Stomach (tissue), 9 donors: ENCODE results near the gene DNAI7. TPM values are rescaled to one million over a fixed set of nuclear protein-coding genes. Genes with fewer than 3 reads are reported as not detected.

ENCODE experiments used
- DNase-seq, 2 donors: peaks; one replicate each; pipeline versions ENCODE4 v3.0.0 to v3.0.0-alpha.2; 2013 to 2019
- H3K27ac ChIP-seq, 5 donors: fragments of 200-600 bp in 4 of 5; sonication (generic) in 4 of 5; one replicate each; pipeline ENCODE4 v1.5.1; 2013 to 2019; ENCODE audit warnings: mild to moderate bottlenecking in 1 of 5, moderate library complexity in 1 of 5
- H3K27me3 ChIP-seq, 3 donors: fragments of 200-600 bp; sonication (generic); one replicate each; pipeline ENCODE4 v1.5.1; 2017 to 2019; ENCODE audit warnings: mixed run types in 1 of 3
- H3K36me3 ChIP-seq, 4 donors: fragments of 200-600 bp; sonication (generic); 1 replicate in 3 of 4; 2 replicates in 1 of 4; pipeline ENCODE4 v1.5.1; 2016 to 2019
- H3K4me1 ChIP-seq, 4 donors: fragments of 200-600 bp; sonication (generic); one replicate each; pipeline ENCODE4 v1.5.1; 2016 to 2019
- H3K4me3 ChIP-seq, 4 donors: fragments of 200-600 bp; sonication (generic) in 3 of 4; one replicate each; pipeline ENCODE4 v1.5.1; 2016 to 2019; ENCODE audit warnings: mild to moderate bottlenecking in 1 of 4
- H3K9me3 ChIP-seq, 4 donors: fragments of 200-600 bp; sonication (generic); one replicate each; pipeline ENCODE4 v1.5.1; 2016 to 2019
- EP300 ChIP-seq: sonication (generic); formaldehyde crosslinking; IDR thresholded peaks from one replicate; pipeline ENCODE4 v1.6.1; 2017; ENCODE audit warnings: antibody characterized with exemption
- POLR2A ChIP-seq, 4 donors: fragments of 450-650 bp; IDR thresholded peaks; one replicate each; pipeline ENCODE4 v1.6.1; 2016; ENCODE audit warnings: antibody characterized with exemption in 4 of 4, control low read depth in 2 of 4, mild to moderate bottlenecking in 1 of 4, moderate library complexity in 1 of 4
- POLR2AphosphoS5 ChIP-seq, 3 donors: sonication (generic); formaldehyde crosslinking; IDR thresholded peaks; one replicate each; pipeline ENCODE4 v1.6.1; 2016; ENCODE audit warnings: antibody characterized with exemption in 3 of 3
- whole genome bisulfite sequencing, 5 donors: extraction: QIAGEN DNeasy Blood & Tissue Kit in 3 of 5; methylation state at CpG; one replicate each; pipeline versions ENCODE4 v1.1.5 to v1.1.7; 2013 to 2018; 5-methylcytosine and 5-hydroxymethylcytosine counted together
- intact Hi-C: fragments of 100-400 bp; cut with DNase I; formaldehyde crosslinking; loops from one replicate; pipeline ENCODE4 v1.15.1; 2023; ENCODE audit warnings: low total_unique reads
- polyA plus RNA-seq, 3 donors: library from polyadenylated mRNA; stranded (reverse); fragments of 200-250 nt; gene quantifications; one replicate each; pipeline ENCODE4 v1.2.3, GENCODE V29; 2013
- total RNA-seq, 5 donors: library from RNA; depleted of rRNA; stranded (reverse); fragments of >200 nt; gene quantifications; one replicate each; pipeline versions ENCODE4 v1.1.0 to v1.2.3, GENCODE V29; 2014 to 2016
- TF ChIP-seq, protein P1 (sequence below), 7 experiments: fragments of 450-650 bp in 4 of 7; fragments of 200-600 bp in 3 of 7; sonication (generic) in 3 of 7; IDR thresholded peaks; one replicate each; pipeline ENCODE4 v1.5.1; 2016 to 2019; ENCODE audit warnings: antibody characterized with exemption in 7 of 7, control low read depth in 2 of 7, mild to moderate bottlenecking in 1 of 7
- donor health status: healthy with polysubstance abuse.
- donor health status: Bipolar disorder and iron deficiency.
- donor health status: healthy.

The DNAI7 gene
- total and polyA plus RNA-seq, 8 donors = 0.05 to 2.2 (median 0.37) TPM; not detected in 3

DNA sequence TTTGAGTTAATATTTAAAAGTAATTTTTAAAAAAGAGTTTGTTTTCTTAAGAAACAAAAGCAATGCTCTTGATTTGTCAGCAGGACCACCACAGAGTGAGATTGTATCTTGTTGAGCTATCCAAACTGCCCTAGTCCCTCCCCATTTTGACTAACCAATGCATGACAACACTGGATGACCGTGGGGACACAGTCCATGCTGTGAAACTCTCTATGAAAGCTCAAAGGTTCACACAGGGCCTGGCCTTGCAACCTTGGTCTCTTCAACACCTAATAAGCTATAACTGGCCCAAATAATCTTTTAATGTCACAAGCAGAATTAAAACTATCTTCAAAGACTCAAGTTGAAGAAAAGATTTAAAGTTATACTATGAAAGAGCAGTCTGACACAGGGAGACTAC lies 13.6 kb upstream of the DNAI7 start:
- Histone ChIP-seq H3K4me3 (no peak overlapping the region), H3K36me3 (peaks cover 0 to 58% (median 45%) of the 10 kb centered on the region in 4 donors), H3K27me3 (no peaks in the 10 kb centered on the region), H3K27ac (no peak overlapping the region), H3K9me3 (no peaks in the 10 kb centered on the region), H3K4me1 (peaks cover 0 to 10% (median 0%) of the 10 kb centered on the region in 4 donors)
- 81 to 95% (median 88%) methylated on average over 1 of the region's 1 CpG for WGBS, 5 donors
- intact Hi-C loops = no loop called here
- no peak for DNase-seq
- TF ChIP-seq POLR2A (IDR thresholded peaks at IDR 0.05) (no peak), EP300 (no peak), POLR2AphosphoS5 (IDR thresholded peaks at IDR 0.05) (no peak)
- TF ChIP-seq, protein P1, sequence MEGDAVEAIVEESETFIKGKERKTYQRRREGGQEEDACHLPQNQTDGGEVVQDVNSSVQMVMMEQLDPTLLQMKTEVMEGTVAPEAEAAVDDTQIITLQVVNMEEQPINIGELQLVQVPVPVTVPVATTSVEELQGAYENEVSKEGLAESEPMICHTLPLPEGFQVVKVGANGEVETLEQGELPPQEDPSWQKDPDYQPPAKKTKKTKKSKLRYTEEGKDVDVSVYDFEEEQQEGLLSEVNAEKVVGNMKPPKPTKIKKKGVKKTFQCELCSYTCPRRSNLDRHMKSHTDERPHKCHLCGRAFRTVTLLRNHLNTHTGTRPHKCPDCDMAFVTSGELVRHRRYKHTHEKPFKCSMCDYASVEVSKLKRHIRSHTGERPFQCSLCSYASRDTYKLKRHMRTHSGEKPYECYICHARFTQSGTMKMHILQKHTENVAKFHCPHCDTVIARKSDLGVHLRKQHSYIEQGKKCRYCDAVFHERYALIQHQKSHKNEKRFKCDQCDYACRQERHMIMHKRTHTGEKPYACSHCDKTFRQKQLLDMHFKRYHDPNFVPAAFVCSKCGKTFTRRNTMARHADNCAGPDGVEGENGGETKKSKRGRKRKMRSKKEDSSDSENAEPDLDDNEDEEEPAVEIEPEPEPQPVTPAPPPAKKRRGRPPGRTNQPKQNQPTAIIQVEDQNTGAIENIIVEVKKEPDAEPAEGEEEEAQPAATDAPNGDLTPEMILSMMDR (IDR thresholded peaks at IDR 0.05) = no peak

DNA sequence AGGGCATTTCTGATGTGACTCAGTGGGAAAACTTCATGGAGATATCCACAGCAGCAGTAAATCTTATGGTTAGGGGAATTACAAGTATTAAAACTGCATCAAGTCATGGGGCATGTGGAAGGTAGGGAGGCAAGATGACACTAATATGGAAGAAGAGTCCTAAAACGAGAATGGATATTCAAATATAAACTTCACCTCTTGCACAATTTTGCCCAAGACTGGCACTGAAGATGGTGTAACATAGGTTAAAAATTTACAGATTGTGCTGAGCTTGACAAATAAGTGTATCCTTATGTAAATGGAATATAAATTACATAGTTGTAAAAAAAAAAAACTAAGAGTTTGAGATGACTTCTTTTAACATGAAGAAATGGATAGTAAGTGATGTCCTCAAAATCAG lies 12.9 kb upstream of the DNAI7 start:
- TF ChIP-seq POLR2A (IDR thresholded peaks at IDR 0.05) = no peak
- TF ChIP-seq EP300 = no peak
- TF ChIP-seq, protein P1 (IDR thresholded peaks at IDR 0.05) = no peak
- no peak for TF ChIP-seq POLR2AphosphoS5 (IDR thresholded peaks at IDR 0.05)
- H3K4me1 ChIP-seq = peaks cover 0 to 10% (median 0%) of the 10 kb centered on the region in 4 donors
- intact Hi-C loops = no loop called here

DNA sequence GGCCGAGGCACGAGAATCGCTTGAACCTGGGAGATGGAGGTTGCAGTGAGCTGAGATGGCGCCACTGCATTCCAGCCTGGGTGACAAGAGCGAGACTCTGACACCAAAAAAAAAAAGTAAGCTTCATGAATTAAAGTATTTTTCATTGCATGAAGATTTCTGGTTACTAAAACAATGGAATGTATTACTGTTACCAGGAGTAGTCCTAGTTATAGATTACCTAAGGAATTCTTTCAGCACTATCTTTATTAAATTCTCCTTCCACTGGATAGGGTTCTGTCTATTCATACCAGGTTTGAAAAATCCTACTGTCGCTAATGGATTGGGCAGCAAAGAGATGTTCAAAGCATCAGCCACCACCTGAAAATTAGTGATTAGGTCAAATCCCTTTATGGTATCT lies 12.5 kb upstream of the DNAI7 start:
- Histone ChIP-seq H3K4me3 (no peak overlapping the region), H3K9me3 (no peaks in the 10 kb centered on the region), H3K4me1 (peaks cover 0 to 10% (median 0%) of the 10 kb centered on the region in 4 donors), H3K27ac (no peak overlapping the region), H3K27me3 (no peaks in the 10 kb centered on the region), H3K36me3 (peaks cover 0 to 67% (median 43%) of the 10 kb centered on the region in 4 donors)
- 97 to 100% (median 99%) methylated on average over 6 of the region's 6 CpGs for WGBS, 5 donors
- intact Hi-C loops = no loop called here
- no peak for DNase-seq
- TF ChIP-seq POLR2AphosphoS5 (IDR thresholded peaks at IDR 0.05) = no peak
- TF ChIP-seq POLR2A (IDR thresholded peaks at IDR 0.05) = no peak
- TF ChIP-seq EP300 = no peak
- TF ChIP-seq, protein P1 (IDR thresholded peaks at IDR 0.05) = no peak

More for the DNA sequence above, 12.9 kb upstream of the DNAI7 start:
- DNase-seq = no peak
- H3K27me3 ChIP-seq = no peaks in the 10 kb centered on the region
- H3K27ac ChIP-seq = no peak overlapping the region
- no peak overlapping the region for H3K4me3 ChIP-seq
- WGBS, 5 donors = 70 to 100% (median 80%) methylated on average over 1 of the region's 1 CpG
- H3K36me3 ChIP-seq = peaks cover 0 to 63% (median 44%) of the 10 kb centered on the region in 4 donors
- H3K9me3 ChIP-seq = no peaks in the 10 kb centered on the region

DNA sequence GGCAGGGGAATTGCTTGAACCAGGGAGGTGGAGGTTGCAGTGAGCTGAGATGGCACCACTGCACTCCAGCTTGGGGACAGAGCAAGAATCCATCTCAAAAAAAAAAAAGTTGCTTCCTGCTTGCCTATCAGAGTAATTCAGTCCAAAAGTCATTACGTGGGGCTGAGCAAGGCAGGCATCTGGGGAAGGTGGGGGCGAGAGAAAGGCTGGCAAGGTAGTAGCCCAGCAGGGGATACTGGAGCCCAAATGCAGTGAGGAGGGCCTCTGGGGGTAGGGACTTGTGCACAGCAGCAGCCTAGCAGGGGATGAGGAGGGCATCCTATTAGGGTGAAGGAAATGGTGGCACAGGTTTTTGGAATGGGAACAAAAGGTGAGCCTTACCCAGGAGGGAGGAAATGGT lies 7.2 kb upstream of the DNAI7 start:
- Histone ChIP-seq H3K27ac (no peak overlapping the region), H3K9me3 (no peaks in the 10 kb centered on the region), H3K36me3 (peaks cover 0 to 32% (median 17%) of the 10 kb centered on the region in 4 donors), H3K4me3 (no peak overlapping the region), H3K27me3 (no peaks in the 10 kb centered on the region), H3K4me1 (peaks cover 0 to 11% (median 0%) of the 10 kb centered on the region in 4 donors)
- TF ChIP-seq POLR2A (IDR thresholded peaks at IDR 0.05) = no peak
- TF ChIP-seq POLR2AphosphoS5 (IDR thresholded peaks at IDR 0.05) = no peak
- TF ChIP-seq, protein P1 (IDR thresholded peaks at IDR 0.05) = no peak
- no peak for TF ChIP-seq EP300
- DNase-seq = no peak
- 72 to 93% (median 82%) methylated on average over 2 of the region's 2 CpGs for WGBS, 5 donors
- intact Hi-C loops = no loop called here
